Measurements from ENCODE around the gene LRRC32.

Gene LRRC32

GRCh38 chr11:76714493-76714892, 43.9 kb upstream of the LRRC32 start:
- Histone ChIP-seq H3K4me3 (no peak overlapping the region), H3K27ac (no peak overlapping the region)
- no peak for DNase-seq (ENCODE audit: low spot score)
- TF ChIP-seq CTCF (IDR thresholded peaks at IDR 0.05) = no peak

GRCh38 chr11:76713499-76713898, 43.0 kb upstream of the LRRC32 start:
- Histone ChIP-seq H3K27ac (no peak overlapping the region), H3K4me3 (no peak overlapping the region)
- DNase-seq (ENCODE audit: low spot score) = no peak
- TF ChIP-seq CTCF (IDR thresholded peaks at IDR 0.05) = no peak

- no peak for TF ChIP-seq CTCF (IDR thresholded peaks at IDR 0.05)
- H3K27ac ChIP-seq = no peak overlapping the region
- H3K4me3 ChIP-seq = no peak overlapping the region
- no peak for DNase-seq (ENCODE audit: low spot score)
Measured at GRCh38 chr11:76712125-76712524, 41.6 kb upstream of the LRRC32 start.

GRCh38 chr11:76709756-76710155, 39.2 kb upstream of the LRRC32 start:
- H3K27ac ChIP-seq = no peak overlapping the region
- no peak for TF ChIP-seq CTCF (IDR thresholded peaks at IDR 0.05)
- no peak for DNase-seq (ENCODE audit: low spot score)
- no peak overlapping the region for H3K4me3 ChIP-seq

- Histone ChIP-seq H3K27ac (no peak overlapping the region), H3K4me3 (no peak overlapping the region)
- DNase-seq (ENCODE audit: low spot score) = no peak
- TF ChIP-seq CTCF (IDR thresholded peaks at IDR 0.05) = no peak
Measured at GRCh38 chr11:76708972-76709660, 38.6 kb upstream of the LRRC32 start.

GRCh38 chr11:76707293-76707825, 36.8 kb upstream of the LRRC32 start:
- Histone ChIP-seq H3K27ac (no peak overlapping the region), H3K4me3 (no peak overlapping the region)
- no peak for DNase-seq (ENCODE audit: low spot score)
- TF ChIP-seq CTCF (IDR thresholded peaks at IDR 0.05) = no peak

- TF ChIP-seq CTCF (IDR thresholded peaks at IDR 0.05) = no peak
- H3K4me3 ChIP-seq = no peak overlapping the region
- no peak for DNase-seq (ENCODE audit: low spot score)
- H3K27ac ChIP-seq = no peak overlapping the region
Measured at GRCh38 chr11:76706667-76707066, 36.1 kb upstream of the LRRC32 start.
